HG02884 (cell line): ENCODE results near the gene TBC1D9.
A peak's percentile ranks its signal among the peaks of the same experiment; 100 is the strongest.
"Not testable (repeated sequence)": the region's sequence is repeated elsewhere in the genome, so short reads cannot be mapped to it uniquely, and the experiment has no call there.

ENCODE experiments used
- ATAC-seq: cut with Tn5 transposase; IDR thresholded peaks from one replicate; pipeline ENCODE4 v1.9.1; 2021; ENCODE audit warnings: mild to moderate bottlenecking, moderate library complexity; ENCODE audit not compliant: unreplicated experiment

The TBC1D9 gene

GRCh38 chr4:140756319-140757231 lies at the start of gene TBC1D9:
TBC1D9 (minus strand) TSS chr4:140756385; CDS start chr4:140756045, 340 bp downstream.
- ATAC-seq, result peak; percentile 38

GRCh38 chr4:140805293-140805692 lies 49.1 kb upstream of the TBC1D9 start:
- ATAC-seq, result no peak

GRCh38 chr4:140802591-140802990 lies 46.4 kb upstream of the TBC1D9 start:
- no peak for ATAC-seq

- no peak for ATAC-seq
Observed at GRCh38 chr4:140800666-140801065, 44.5 kb upstream of the TBC1D9 start.

- peak; percentile 56 for ATAC-seq
Observed at GRCh38 chr4:140799686-140800225, 43.6 kb upstream of the TBC1D9 start.

GRCh38 chr4:140793291-140793690 lies 37.1 kb upstream of the TBC1D9 start:
- no peak for ATAC-seq

GRCh38 chr4:140790765-140791164 lies 34.6 kb upstream of the TBC1D9 start:
- peak; percentile 74 for ATAC-seq

GRCh38 chr4:140790171-140790570 lies 34.0 kb upstream of the TBC1D9 start:
- ATAC-seq, result peak; percentile 22

GRCh38 chr4:140789759-140790158 lies 33.6 kb upstream of the TBC1D9 start:
- ATAC-seq, result peak; percentile 41

GRCh38 chr4:140782787-140783186 lies 26.6 kb upstream of the TBC1D9 start:
- ATAC-seq, result not testable (repeated sequence)

GRCh38 chr4:140781596-140781995 lies 25.4 kb upstream of the TBC1D9 start:
- ATAC-seq, result no peak

GRCh38 chr4:140777894-140778293 lies 21.7 kb upstream of the TBC1D9 start:
- ATAC-seq, result no peak

- no peak for ATAC-seq
Observed at GRCh38 chr4:140777386-140777785, 21.2 kb upstream of the TBC1D9 start.

GRCh38 chr4:140776556-140776955 lies 20.4 kb upstream of the TBC1D9 start:
- no peak for ATAC-seq

GRCh38 chr4:140774956-140775355 lies 18.8 kb upstream of the TBC1D9 start:
- ATAC-seq, result no peak

GRCh38 chr4:140774510-140774909 lies 18.3 kb upstream of the TBC1D9 start:
- no peak for ATAC-seq

- no peak for ATAC-seq
Observed at GRCh38 chr4:140769209-140769608, 13.0 kb upstream of the TBC1D9 start.

GRCh38 chr4:140764785-140765392 lies 8.7 kb upstream of the TBC1D9 start:
- no peak for ATAC-seq

- no peak for ATAC-seq
Observed at GRCh38 chr4:140762202-140762601, 6.0 kb upstream of the TBC1D9 start.

GRCh38 chr4:140757232-140757630 lies 1.0 kb upstream of the TBC1D9 start:
- no peak for ATAC-seq

GRCh38 chr4:140755774-140756318 lies 339 bp downstream of the TBC1D9 start:
- ATAC-seq, result peak; percentile 52
